Retinal pigment epithelial cell (primary cell): ENCODE results near the gene VEPH1.
A peak's percentile ranks its signal among the peaks of the same experiment; 100 is the strongest.

Source experiments
- DNase-seq: peaks from one replicate; pipeline ENCODE4 v3.0.0-alpha.2; 2010; ENCODE audit warnings: low read depth
- H3K4me3 ChIP-seq: 2 replicates; pipeline ENCODE4 v1.5.1; 2011; ENCODE audit warnings: mild to moderate bottlenecking, low read length, control low read depth, moderate library complexity
- CTCF ChIP-seq: conservative IDR thresholded peaks from 2 replicates; pipeline ENCODE4 v1.5.1; 2011; ENCODE audit warnings: low read depth, low read length, control low read depth, inconsistent platforms

The VEPH1 gene

GRCh38 chr3:157373783-157374182, 129.4 kb downstream of the VEPH1 start:
- H3K4me3 ChIP-seq, result no peak overlapping the region
- DNase-seq, result no peak
- no peak for TF ChIP-seq CTCF

GRCh38 chr3:157370867-157371266, 132.3 kb downstream of the VEPH1 start:
- TF ChIP-seq CTCF, result no peak
- H3K4me3 ChIP-seq, result no peak overlapping the region
- no peak for DNase-seq

DNA sequence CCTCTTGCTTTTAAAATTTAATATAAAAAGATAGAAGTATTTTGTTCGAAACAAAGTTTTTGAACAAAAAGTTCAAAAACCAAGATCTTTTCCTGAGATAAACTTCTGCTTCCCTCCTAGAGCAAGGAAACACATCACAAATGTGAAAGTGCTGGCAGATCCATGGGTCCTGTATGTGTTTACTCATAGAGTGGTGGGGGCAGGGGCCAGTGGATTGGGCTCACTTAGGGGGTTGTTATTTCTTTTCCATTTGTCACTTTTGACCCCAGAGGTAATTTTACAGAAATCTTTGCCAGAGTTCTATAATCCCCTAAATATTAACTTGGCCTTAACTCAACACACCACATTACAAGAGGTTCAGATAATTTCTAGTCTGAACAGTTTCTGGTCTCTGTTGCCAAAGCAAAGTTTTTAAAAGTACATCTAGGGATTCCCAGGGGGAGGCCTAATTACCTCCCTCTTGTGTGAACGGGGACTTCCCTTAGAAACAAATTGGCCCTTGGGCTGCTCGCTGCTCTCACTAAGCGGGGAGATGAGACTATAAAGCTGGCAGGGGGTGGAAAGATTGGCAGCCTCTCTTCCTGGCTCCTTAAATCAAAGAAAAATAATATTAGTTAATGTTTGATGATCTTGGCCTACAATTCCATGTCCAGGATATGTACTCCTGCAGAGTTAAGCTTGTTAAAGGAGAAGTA, 133.3 kb downstream of the VEPH1 start:
- peak; percentile 39 for DNase-seq
- H3K4me3 ChIP-seq, result no peak overlapping the region
- TF ChIP-seq CTCF, result no peak

- H3K4me3 ChIP-seq, result no peak overlapping the region
- no peak for TF ChIP-seq CTCF
- DNase-seq, result no peak
Observed at GRCh38 chr3:157368171-157368570, 135.0 kb downstream of the VEPH1 start.

GRCh38 chr3:157363393-157363792, 139.8 kb downstream of the VEPH1 start:
- no peak overlapping the region for H3K4me3 ChIP-seq
- no peak for DNase-seq
- TF ChIP-seq CTCF, result no peak

DNA sequence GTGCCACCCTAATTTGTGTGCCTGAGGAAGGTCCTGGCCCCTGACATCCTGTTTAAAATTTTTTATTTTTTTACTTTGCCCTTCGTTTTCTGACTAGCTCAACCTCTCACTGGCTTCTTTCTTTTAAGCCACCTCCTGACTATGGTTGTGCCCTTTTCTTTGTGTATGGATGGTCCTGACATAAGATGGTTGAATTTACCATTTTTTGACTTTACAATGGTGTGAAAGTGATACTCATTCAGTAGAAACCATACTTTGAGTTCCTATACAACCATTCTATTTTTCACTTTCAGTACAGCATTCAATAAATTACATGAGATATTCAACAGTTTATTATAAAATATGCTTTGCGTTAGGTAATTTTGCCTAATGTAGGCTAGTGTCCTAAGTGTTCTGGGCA, 140.9 kb downstream of the VEPH1 start:
- DNase-seq, result no peak
- TF ChIP-seq CTCF, result no peak
- no peak overlapping the region for H3K4me3 ChIP-seq

GRCh38 chr3:157360044-157360443, 143.2 kb downstream of the VEPH1 start:
- peak; percentile 72 for DNase-seq
- no peak for TF ChIP-seq CTCF

More at GRCh38 chr3:157360044-157360443, 143.2 kb downstream of the VEPH1 start:
- H3K4me3 ChIP-seq, result no peak overlapping the region
